WERI-Rb-1 (cell line): ENCODE results near the gene HOXA5.

Experiments
- DNase-seq: peaks from one replicate; pipeline ENCODE4 v3.0.0-alpha.2; 2020
- H3K27ac ChIP-seq: fragments of 250-450 bp; sonication (Bioruptor Pico); 2 replicates; pipeline ENCODE4 v1.5.1; 2020; ENCODE audit warnings: mild to moderate bottlenecking, moderate library complexity
- H3K27me3 ChIP-seq: fragments of 250-450 bp; sonication (Bioruptor Pico); 2 replicates; pipeline ENCODE4 v1.5.1; 2021; ENCODE audit warnings: mild to moderate bottlenecking, low read depth, moderate library complexity; ENCODE audit not compliant: insufficient read depth, severe bottlenecking
- H3K36me3 ChIP-seq: fragments of 250-450 bp; sonication (Bioruptor Pico); 2 replicates; pipeline ENCODE4 v1.5.1; 2020; ENCODE audit warnings: mild to moderate bottlenecking, moderate library complexity
- H3K4me3 ChIP-seq: 2 replicates; pipeline ENCODE4 v1.5.1; 2011; ENCODE audit warnings: low read depth, mild to moderate bottlenecking, control low read depth, low read length
- H3K9me3 ChIP-seq: fragments of 250-450 bp; sonication (Bioruptor Pico); 2 replicates; pipeline ENCODE4 v1.5.1; 2021; ENCODE audit warnings: mild to moderate bottlenecking, moderate library complexity; ENCODE audit not compliant: severe bottlenecking
- TF ChIP-seq, protein P1 (sequence below): IDR thresholded peaks from 2 replicates; pipeline ENCODE4 v1.5.1; 2011; ENCODE audit warnings: low read depth, mild to moderate bottlenecking, control low read depth, inconsistent platforms, low read length

HOXA5 gene

DNA sequence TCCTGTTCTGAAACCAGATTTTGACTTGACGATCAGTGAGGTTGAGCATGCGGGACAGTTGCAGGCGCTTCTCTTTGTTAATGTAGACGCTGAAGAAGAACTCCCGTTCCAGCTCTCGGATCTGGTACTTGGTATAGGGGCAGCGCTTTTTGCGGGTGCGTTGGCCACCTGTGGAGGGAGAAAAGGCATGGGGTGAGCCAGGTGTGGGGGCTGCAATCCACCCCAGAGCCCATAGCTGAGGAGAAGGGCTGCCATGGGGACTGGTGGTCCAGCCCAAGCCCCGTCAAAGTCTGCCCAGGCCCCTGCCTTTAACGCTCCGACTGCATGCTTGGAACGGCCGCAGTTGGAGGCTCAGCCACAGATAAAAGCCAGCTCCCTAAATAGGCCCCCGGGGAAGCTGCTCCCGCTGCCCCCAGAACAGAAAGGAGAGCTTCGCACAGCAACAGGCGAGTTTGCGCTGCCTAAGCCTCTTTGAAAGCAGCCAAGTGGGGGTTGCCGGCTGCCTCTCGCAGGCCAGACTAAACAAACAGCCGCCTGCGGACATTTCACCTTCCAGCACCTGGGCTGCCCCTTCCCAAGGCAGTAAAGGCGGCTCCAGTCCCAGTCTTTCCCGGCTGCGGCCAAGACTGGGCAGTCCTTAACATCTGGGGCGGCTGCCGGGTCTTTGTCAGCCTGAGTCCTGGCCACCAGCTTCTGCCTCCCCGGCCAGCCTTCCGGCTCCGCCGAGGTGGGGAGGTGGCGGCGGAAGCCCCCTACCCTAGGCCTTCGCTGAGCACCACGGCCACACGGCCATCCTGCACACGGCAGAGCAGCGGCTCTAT is 39.6 kb upstream of the HOXA5 start:
- TF ChIP-seq, protein P1, sequence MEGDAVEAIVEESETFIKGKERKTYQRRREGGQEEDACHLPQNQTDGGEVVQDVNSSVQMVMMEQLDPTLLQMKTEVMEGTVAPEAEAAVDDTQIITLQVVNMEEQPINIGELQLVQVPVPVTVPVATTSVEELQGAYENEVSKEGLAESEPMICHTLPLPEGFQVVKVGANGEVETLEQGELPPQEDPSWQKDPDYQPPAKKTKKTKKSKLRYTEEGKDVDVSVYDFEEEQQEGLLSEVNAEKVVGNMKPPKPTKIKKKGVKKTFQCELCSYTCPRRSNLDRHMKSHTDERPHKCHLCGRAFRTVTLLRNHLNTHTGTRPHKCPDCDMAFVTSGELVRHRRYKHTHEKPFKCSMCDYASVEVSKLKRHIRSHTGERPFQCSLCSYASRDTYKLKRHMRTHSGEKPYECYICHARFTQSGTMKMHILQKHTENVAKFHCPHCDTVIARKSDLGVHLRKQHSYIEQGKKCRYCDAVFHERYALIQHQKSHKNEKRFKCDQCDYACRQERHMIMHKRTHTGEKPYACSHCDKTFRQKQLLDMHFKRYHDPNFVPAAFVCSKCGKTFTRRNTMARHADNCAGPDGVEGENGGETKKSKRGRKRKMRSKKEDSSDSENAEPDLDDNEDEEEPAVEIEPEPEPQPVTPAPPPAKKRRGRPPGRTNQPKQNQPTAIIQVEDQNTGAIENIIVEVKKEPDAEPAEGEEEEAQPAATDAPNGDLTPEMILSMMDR, result no peak
- DNase-seq, result peak; percentile 38
- Histone ChIP-seq H3K4me3 (peak overlapping the region; percentile 45), H3K36me3 (no peaks in the 10 kb centered on the region), H3K9me3 (no peaks in the 10 kb centered on the region), H3K27me3 (peaks cover 85% of the 10 kb centered on the region), H3K27ac (no peak overlapping the region)

DNA sequence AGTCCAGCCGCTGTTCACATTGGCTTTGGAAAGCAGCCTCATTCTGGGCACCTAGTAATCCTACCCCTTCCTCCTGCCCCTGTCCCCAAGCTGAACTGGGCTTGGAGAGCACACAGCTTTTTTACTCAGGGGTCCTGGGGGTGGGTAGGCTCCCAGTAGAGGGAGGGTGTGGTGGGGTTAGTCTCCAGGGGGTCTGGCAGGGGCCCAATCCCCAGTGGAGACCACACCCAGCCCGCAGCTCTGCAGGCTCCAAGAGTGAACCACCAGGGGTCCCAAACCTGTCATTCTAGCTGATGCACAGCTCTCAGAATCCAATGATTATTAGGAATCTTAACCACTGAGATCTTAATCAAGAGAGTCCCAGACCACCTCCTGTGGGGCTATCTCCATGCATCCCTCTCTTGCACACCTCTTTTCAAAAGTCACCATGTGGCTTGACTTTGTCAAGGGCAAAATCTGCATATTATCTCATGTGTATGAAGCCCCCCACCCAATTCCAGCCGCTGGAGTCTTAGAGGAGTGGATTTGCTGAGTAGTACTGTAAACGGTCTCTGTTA is 38.9 kb upstream of the HOXA5 start:
- no peaks in the 10 kb centered on the region for H3K9me3 ChIP-seq
- peaks cover 81% of the 10 kb centered on the region for H3K27me3 ChIP-seq
- TF ChIP-seq, protein P1, result no peak
- H3K4me3 ChIP-seq, result no peak overlapping the region
- H3K36me3 ChIP-seq, result no peaks in the 10 kb centered on the region
- DNase-seq, result peak; percentile 6
- no peak overlapping the region for H3K27ac ChIP-seq

DNA sequence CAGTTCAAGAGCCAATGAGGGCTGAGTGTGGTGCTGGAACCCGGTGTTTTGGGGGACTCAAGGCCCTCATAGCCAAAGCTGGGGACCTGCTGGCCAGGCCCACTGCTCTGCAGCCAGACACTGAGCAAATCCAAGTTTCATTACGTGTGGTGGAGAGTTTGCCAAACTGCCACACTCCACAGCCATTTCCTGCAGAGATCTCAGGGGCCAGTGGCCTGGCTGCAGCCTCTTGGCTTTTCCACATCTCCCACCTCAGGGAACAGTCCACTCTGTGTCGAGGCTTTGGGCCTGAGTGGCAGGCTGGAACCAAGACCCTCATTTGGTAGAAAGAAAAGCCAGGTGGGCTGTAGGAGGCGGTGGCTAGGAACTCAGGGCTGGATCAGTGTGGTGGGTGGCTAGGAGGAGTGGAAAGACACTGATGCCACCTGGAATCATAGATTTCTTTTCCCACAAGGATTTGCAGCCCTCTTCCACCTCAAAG is 38.4 kb upstream of the HOXA5 start:
- Histone ChIP-seq H3K36me3 (no peaks in the 10 kb centered on the region), H3K27ac (no peak overlapping the region), H3K9me3 (no peaks in the 10 kb centered on the region), H3K27me3 (peaks cover 76% of the 10 kb centered on the region), H3K4me3 (no peak overlapping the region)
- TF ChIP-seq, protein P1, result no peak
- DNase-seq, result peak; percentile 1

DNA sequence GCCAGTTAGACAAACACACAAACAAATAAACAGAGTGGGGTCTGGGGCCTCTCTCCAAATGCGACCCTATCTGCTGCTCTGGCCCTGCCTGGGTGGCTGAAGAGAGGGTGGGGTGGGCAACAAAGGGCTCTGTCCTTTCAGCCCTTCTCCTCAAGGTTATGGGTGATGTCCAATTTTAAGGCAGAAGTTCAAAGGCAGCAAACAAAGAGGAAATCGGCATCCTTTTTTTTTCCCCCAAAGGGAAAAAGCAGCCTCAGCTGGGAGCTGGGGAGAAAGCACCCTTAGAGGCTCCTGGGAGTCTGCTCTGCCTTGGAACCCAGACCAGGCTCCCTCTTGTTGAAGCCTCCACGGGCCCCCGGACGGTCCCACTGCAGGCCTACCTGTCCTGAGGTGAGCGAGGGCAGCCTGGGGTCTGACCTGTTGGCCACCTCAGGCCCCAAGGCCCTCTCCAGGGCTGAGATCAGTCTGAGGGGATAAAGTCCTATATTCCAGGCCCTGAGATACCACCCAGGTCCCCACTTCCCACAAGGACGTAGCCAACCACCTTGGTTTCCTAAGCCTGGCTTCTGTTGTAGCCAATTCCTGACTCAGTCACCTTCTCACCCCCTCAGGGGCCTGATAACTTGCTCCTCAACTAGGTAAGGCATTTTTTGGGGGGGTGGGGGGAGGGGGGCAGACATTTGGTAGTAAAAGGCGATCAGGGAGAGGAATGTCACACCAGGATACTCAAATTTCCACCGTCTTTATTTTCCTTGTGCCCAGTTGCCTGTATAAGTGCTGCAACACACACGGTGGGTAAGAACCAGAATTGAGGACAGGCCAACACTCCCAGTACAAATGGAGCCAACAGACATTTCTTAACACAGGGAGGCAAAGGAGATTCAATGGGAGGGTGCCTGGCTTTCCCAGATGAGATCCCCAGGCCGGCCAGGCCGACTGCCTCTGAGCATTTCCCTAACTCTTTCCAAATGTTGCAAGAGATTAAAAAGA is 37.2 kb upstream of the HOXA5 start:
- no peaks in the 10 kb centered on the region for H3K9me3 ChIP-seq
- TF ChIP-seq, protein P1, result no peak
- H3K36me3 ChIP-seq, result no peaks in the 10 kb centered on the region
- peaks cover 70% of the 10 kb centered on the region for H3K27me3 ChIP-seq
- DNase-seq, result peak; percentile 2
- no peak overlapping the region for H3K4me3 ChIP-seq
- H3K27ac ChIP-seq, result no peak overlapping the region

DNA sequence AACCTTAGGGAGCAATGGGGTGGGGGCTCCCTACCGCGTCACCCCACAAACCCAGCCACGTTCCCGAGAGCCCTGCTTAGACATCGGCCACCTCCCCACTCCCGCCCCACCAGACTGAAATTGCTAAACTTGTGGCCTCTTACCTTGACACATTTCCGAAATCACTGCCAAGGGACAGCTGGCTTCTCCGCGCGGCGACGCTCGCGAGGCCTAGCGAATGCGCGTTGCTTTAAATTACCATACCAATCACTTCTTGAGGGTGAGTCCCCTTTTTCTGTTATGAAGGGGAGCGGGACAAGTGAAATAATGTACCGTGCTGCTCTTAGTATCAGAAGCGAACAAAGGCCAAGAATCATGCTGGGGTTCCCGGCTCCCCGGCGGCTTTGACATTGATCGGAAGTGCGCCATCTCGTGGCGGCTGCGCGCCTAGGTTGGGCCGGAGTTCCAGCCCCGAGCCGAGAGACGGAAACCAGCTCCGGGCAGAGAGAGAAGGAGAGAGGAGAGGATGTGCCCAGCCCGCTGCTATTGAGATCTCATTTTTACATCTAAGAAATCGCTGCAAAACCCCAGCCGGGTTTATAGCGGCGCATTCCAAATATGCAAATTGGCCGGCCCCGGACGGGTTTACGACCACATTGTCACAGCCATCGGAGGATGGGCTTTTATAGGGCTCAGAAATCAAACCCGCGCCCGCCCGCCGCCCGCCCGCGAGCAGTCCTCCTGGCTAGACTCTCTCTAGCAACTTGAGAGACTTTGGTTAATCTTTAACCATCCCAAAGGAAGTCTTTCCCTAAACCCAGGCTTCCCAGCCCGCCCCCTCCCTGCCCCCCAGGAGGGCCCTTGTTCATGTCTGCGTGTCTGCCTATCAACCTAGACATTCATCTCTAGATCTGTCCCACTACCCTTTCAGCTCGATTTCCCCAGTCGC is 36.3 kb upstream of the HOXA5 start:
- Histone ChIP-seq H3K4me3 (no peak overlapping the region), H3K36me3 (no peaks in the 10 kb centered on the region), H3K27ac (no peak overlapping the region), H3K9me3 (peaks cover 3% of the 10 kb centered on the region), H3K27me3 (peaks cover 70% of the 10 kb centered on the region)
- DNase-seq, result peak; percentile 62
- TF ChIP-seq, protein P1, result peak; percentile 73
